CD1c-positive myeloid dendritic cell (primary cell): ENCODE data around the gene GFOD1.
A peak's percentile ranks its signal among the peaks of the same experiment; 100 is the strongest.
"Not testable (repeated sequence)": the region's sequence is repeated elsewhere in the genome, so short reads cannot be mapped to it uniquely, and the experiment has no call there.

Source experiments
- DNase-seq: peaks from one replicate; pipeline ENCODE4 v3.0.0-alpha.2; 2016; ENCODE audit errors: extremely low spot score

GFOD1 gene

GRCh38 chr6:13465734-13466133, 21.7 kb downstream of the GFOD1 start:
- DNase-seq = peak; percentile 90

- peak; percentile 20 for DNase-seq
These were observed 23.5 kb downstream of the GFOD1 start for GRCh38 chr6:13463941-13464340.

GRCh38 chr6:13463328-13463717, 24.1 kb downstream of the GFOD1 start:
- no peak for DNase-seq

- DNase-seq = no peak
These were observed 24.7 kb downstream of the GFOD1 start for GRCh38 chr6:13462458-13463327.

- DNase-seq = peak; percentile 82
These were observed 25.6 kb downstream of the GFOD1 start for GRCh38 chr6:13461805-13462204.

- no peak for DNase-seq
These were observed 26.1 kb downstream of the GFOD1 start for GRCh38 chr6:13461307-13461706.

DNA sequence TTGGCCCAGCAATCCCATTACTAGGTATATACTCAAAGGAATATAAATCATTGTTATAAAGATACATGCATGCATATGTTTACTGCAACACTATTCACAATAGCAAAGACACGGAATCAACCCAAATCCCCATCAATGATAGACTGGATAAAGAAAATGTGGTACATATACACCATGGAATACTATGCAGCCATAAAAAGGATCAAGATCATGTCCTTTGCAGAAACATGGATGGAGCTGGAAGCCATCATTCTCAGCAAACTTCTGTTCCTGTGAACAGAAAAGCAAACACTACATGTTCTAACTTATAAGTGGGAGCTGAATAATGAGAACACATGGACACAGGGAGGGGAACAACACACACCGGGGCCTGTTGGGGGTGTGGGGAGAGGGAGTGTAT, 27.1 kb downstream of the GFOD1 start:
- not testable (repeated sequence) for DNase-seq

DNA sequence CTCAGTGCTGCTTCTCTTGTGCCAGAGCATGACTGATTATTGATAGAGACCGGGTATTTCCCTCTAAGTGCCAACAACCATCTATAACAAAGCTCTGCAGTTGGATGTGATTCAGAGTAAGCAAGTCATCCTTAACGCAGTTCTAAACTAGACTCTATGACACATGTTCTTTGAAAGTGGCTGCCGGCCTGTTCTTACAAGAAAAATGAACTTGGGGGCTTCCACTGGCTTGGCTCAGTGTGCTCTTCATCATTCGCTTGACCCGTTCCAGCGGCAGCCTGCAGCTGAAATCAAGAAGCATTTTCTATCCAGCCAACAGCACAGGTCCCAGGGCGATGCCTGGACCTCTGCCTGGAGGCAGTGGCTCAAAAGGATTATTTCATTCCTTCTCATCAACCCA, 29.8 kb downstream of the GFOD1 start:
- DNase-seq = no peak

DNA sequence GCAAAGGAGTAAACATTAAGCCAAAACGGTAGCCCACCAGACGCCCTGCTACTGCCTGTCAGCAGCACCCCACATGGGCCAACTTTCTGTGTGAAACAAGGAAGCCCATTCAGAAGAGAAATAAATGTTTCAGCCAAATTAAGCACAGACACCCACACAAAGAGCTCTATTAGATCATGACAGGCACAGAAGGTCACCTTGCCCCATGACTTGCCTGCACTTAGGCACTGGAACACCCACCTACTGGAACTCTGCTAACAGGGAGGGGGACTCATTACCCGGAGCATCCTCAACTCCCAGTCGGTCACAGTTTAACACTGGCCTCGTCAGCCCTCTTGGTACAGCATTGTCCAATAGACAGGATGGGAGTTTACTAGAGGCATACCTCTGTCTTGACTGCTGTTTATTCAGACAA, 31.8 kb downstream of the GFOD1 start:
- DNase-seq = peak; percentile 76

DNA sequence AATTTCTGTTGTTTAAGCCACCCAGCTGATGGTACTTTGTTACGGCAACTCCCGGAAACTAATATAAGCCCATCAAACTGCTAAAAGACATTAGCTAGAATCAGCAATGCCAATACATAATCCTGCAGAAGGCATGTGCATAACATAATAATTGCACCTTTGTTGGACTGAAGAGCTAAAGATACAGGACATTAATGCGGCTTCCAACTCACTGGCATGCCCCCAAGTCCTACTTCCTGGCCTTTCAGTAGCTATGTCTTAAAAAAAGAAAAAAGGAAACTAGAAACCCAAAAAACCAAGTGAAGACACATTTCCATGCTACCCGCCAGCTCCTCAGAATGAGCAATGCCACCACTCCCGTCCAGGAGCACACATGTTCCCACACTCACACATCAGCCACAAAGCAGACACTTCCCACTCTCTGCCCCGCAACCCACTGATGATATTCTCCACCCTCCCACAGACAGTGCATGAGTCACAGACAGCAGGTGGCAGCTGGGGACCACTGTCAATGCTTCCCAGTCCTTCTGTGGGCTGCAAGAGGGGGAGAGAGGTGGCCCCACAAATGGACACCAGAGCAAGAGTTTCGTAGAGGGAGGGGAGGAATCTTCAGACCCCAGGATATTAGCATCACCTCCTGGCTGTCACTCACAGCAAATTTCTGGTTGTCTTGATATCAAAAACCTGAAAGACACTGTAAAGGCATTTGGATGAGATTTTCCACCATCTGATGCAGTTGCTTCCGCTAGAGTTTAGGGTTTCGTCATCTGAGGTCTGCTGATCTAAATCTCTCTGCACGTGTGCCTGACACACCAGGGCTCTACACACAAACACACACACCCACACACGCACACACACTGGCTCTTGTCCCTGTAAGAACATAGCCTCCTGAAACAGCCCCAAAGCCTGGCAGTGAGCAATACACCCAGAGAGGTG, 32.8 kb downstream of the GFOD1 start:
- peak; percentile 91 for DNase-seq

DNA sequence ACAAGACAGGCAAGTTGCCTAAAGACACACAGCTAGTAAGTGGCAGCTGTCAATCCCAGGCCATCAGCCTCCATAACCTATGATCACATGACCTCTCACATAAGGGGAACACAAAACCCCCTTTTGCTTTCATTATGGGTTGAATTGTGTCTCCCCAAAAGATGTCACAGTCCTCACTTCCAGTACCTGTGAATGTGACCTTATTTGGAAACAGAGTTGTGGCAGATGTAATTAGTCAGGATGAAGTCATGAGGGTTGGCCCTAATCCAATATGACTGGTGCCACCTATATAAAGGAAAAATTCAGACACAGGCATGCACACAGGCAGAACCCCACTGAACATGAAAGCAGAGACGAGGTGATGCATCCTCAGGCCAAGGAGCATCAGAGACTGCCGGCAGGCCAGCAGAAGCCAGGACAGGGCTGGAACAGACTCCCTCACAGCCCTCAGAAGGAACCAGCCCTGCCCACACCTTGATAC, 33.6 kb downstream of the GFOD1 start:
- DNase-seq = peak; percentile 35

DNA sequence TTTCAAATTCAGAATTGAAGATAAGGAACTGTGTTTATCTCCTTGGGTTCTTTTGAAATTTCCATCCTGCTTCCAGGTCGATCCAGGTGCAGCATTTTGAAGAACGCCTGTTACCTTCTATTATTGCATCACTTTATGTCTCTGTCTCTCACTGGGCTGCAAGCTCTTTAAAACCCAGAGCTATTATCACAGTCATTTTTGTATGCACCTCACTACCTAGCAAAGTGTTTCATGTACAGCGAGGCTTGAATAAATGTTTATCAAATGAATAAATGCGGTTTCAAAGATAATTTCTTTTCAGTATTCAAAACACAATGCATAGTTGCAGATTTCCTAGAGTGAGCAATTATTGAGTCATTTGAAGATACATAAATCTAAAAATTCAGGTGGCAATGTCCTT, 34.2 kb downstream of the GFOD1 start:
- no peak for DNase-seq

DNA sequence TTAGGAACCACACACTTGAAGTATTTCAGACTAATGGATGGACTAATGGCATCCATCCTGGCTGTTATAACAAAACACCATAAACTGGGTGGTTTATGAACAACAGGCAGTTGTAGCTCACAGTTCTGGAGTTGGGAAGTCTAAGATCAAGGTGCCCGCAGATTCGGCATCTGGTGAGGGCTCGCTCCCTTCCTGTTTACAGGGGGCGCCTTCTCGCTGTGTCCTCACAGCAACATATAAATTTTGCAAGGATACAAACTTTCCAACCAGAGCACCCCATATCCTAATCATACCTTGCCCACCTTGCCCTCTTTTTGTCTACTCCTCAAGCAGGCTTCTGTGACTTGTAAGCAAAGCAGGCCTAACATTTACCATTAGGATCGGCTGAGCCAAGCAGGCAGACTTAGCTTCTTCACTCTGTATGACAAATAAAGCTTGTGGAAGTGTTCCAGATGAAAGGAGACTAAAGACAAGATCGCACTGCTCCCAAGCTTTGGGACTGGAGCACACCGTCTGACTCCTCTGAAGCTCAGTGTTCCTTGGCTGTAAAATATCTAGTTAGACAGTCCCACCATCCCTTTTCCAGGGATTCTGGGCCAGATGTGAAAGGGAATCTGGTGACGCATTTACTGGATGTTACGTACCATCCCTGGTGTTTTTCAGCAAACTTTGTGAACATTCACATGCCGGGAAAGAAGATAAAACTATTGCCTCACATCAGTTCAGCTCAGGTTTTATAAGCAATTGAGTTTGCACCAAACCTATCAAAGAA, 34.9 kb downstream of the GFOD1 start:
- DNase-seq = no peak

- DNase-seq = no peak
These were observed 36.1 kb downstream of the GFOD1 start for GRCh38 chr6:13451181-13451895.

DNA sequence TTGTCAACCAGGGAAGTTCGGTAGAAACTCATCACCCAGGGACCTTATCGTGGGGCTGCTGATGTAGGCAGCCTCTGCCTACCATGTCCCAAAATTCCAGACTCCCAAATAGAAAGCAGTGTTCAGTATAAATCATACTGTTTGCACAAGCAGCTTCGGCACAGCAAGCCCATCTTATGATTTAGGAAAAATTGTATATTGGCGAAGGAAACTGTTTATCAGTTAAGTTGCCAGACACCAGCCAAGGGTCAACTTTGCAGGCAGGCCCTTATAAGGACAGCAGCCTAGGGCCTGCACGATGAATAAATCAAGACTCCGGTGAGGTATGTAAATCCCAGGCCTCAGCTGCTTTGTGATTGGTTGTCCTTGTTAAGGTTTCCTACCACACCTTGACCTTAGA, 36.8 kb downstream of the GFOD1 start:
- no peak for DNase-seq

DNA sequence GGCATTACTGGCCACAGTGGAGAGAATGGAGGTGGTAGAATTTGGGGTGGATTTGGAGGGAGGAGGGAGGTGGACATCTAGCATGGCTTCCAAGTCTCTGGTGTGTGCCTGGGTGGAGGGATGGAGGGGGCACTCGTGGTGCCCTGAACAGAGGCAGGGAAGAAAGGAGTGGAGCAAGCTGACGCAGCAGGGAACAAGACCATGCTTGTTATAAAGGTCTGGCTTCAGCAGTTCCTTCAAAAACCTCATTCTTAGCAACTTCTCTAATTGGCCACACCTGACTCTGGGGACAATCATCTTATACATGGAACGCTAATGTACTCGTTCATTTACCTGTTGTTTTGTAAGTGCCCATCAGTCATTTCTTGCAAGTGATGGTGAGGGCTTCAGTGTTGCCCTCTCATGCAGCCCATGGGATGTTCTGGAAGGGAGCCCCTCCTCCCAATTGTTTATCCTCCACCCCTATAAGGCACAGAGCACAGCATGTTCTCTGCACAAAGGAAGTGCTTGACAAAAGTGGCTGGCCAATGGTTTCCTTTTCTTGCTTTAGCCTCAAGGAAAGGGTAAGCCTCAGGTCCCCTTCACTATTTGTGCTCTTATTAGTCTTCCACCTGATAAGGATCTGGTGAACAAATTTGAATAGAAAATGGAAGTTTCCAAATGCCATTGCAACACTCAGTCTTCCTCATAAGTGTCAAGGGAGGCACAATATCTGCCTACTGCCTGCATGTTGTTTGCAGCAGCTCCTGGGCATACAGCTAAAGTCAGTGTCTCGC, 39.3 kb downstream of the GFOD1 start:
- peak; percentile 42 for DNase-seq

DNA sequence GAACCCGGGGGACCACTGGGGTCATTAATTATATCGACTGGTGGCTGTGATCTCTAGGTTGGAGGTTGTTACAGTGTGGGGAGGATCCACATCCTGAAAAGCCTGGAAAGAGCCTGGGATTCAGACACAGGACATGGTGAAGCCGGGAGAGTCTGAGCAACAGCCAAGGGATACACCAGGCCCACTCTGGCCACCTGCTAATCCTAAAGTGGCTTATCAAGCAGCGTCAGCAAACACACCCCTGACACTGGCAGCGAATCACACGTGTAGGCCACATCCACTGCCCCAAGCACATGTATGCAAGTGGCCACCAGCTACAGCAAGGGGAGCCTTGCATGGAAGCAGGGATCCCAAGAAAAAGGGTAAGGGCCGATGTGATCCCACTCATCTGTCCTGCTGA, 41.0 kb downstream of the GFOD1 start:
- DNase-seq = no peak

- no peak for DNase-seq
These were observed 41.7 kb downstream of the GFOD1 start for GRCh38 chr6:13445744-13446115.

DNA sequence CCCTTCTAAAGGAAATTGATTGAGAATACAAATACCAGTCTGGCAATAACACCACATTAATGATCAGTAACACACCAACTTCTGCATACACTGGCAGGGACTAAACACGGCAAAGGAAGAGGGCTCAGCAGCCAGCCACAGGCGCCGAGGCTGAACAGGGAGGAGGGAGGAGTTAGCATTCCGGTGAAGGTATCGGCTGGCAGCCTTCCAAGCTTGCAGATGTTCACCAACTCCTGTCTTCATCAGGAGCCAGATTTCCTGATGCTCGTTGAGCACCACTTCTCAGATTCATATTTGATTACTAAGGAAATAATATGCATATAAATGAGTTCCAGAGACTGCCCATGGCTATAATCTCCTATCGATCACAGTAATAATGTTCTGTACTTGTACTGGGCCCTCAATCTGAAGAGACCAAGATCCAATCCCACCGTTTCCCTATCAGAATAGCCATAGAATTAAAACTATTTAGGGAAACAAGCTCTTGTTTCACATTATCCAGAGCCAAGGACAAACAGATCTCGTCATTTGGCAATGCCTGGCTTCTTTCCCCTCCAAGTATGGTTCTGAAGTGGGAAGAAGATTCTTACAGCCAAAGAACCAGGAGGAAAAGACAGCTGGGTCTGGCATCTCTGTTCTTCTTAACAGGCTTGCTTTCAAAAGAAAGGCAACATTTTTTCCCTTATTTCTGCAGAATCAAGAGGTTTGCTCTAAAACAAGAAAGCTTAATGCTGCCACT, 42.2 kb downstream of the GFOD1 start:
- no peak for DNase-seq

GRCh38 chr6:13444604-13445003, 42.8 kb downstream of the GFOD1 start:
- DNase-seq = no peak
